GM18517 (cell line): ENCODE data around the gene KDELR3.

Experiments
- ATAC-seq: cut with Tn5 transposase; IDR thresholded peaks from one replicate; pipeline ENCODE4 v1.9.1; 2021; ENCODE audit warnings: mild to moderate bottlenecking, moderate library complexity; ENCODE audit not compliant: unreplicated experiment

The KDELR3 gene

DNA sequence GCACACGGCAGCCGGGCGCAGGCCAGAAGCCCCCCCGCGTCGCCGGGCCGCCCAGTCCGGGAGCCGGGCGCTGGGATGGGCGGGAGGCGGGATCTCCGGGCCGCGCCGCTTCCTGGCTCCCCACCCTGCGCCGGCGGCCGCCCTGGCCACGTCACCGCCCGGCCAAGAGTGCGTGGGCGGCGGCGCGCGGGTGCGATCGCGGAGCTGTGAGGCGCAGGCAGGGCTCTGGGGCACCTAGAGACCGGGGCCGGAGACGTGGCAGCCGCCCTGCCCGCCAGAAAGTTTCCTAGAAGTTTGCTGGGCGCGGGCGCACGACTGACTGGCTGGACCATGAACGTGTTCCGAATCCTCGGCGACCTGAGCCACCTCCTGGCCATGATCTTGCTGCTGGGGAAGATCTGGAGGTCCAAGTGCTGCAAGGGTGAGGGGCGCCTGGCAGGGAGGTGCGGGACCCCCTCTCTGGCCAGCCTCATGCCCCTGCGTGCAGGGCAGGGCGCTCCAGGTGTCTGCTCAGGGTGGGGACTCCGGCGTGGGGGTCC lies at the start of gene KDELR3:
Gene KDELR3, plus strand, starts transcription at position 193 of the 539 bp plus-strand sequence. Its CDS starts 138 bp downstream, at position 331.
- ATAC-seq, result no peak

DNA sequence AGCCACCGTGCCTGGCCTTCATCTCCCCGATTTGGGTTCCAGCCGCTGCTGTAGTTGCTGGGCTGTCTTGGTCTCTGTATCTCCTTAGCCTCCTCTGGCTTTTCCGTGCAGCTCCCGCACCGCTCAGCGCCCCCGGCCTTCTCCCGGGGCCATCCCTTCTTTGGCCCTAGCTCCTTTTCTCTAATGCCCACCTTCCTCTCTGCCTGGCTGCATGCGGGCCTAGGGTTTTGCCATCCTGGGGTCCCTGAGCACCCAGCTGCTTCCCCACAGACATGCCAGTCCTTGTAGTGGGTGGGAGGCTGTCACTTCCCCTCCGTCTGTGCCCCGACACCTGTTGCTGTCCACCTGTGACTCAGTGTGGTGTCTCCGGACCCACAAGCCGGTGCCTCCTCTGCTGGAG lies 49.3 kb upstream of the KDELR3 start:
- no peak for ATAC-seq

DNA sequence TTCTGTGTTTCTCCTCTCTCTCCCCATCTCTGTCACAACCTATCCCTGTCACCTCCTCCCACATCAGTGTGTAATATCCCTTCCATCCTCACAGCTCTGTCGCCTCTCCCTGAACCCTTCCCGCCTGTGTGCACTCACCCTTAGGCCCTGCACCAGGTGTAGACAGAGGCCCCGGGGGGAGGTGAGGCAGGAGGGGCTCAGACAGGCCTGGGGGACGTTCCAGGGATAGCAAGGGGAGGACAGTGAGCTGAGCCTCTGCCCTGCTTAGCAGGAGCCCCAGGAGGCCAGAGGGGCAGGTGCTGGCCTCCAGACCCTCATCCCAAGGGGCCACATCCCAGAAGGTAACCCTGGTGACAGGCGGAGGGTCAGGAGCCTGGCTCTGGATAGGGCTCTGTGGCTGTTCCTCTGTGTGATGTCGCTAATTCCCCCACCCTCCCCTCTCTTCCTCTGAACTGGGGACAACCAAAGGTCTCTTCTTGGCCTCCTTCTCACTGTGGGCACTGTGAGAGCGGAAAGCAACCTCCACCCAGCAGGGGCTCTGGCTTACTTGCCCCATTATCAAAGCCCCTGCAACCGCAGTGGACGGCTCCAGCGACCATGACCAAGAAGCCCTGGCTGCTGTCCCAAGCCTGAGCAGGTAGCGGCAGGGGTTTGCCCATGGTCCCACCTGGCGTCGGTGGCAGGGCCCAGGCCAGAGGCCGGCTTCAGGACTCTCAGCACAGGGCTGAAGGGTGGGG lies 48.6 kb upstream of the KDELR3 start:
- no peak for ATAC-seq

DNA sequence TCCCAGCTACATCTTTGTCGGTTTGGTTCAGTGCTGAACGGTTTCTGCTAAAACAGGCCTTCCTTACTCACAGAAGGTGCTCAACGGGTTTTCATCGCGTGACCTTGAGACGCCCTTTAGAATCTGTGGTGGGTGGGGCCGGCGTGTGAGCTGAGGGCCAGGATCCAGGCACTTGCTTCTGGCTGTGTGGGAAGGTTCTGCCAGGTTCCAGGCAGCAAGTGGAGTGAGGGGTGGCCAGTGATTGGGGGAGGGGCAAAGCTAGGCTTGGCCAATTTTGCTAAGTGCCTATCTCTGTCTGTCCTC lies 48.1 kb upstream of the KDELR3 start:
- no peak for ATAC-seq

DNA sequence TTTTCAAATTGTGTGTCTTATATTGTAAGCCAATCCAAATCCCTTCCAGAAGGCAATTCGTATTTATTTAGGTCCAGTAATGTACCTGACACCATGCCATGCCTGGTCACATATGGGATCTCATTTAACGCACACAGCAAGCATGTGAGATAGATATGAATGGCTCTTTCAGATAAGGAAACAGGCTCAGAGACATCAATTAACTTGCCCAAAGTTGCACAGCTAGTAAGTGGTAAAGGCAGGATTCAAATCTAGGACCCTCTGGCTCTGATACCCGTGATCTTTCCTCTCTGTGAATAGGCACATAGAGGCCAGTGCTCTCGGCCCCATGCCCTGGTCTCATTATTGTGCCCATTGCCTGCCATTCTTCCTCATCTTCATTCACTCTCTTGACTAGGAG lies 47.2 kb upstream of the KDELR3 start:
- no peak for ATAC-seq

DNA sequence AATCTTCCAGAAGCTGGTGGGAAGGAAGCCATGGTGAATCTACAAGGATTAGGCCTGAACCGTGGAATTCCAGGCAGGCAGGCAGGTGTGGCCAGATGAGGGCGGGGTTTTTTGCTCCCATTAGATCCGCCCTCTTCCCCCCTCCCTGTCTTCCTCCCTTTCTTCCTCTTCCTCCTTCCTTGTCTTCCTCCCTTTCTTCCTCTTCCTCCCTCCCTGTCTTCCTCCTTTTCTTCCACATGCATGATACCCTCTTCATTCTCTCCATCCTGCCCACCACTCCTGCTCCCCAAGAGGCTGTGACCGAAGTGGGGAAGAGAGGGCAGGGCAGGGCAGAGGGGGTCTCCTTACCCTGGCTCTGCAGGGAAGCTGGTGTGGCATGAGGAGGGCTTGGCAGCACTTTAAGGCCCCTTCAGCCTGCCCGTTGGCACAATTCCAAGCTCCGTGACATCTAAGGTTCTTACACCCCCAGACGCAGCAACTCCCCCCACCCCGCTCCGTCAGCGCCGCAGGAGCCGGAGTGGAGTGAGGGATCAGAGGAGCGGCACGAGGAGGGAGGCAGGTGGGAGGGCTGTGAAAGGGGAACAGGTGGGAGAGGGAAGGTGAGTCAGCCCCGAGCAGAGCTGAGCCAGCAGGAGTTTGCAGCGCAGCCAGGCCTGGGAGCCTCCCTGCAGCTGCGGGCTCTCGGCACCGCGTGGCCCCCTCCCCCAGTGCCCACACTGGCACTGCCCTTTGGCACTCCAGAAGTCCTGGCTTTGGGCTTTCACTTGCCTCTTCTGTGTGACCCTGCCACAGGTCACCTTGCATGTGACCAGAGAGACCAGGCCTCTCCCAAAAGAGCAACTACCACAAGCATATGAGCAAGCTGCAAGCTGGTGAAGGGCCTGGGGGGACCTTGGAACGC lies 45.0 kb upstream of the KDELR3 start:
- no peak for ATAC-seq

DNA sequence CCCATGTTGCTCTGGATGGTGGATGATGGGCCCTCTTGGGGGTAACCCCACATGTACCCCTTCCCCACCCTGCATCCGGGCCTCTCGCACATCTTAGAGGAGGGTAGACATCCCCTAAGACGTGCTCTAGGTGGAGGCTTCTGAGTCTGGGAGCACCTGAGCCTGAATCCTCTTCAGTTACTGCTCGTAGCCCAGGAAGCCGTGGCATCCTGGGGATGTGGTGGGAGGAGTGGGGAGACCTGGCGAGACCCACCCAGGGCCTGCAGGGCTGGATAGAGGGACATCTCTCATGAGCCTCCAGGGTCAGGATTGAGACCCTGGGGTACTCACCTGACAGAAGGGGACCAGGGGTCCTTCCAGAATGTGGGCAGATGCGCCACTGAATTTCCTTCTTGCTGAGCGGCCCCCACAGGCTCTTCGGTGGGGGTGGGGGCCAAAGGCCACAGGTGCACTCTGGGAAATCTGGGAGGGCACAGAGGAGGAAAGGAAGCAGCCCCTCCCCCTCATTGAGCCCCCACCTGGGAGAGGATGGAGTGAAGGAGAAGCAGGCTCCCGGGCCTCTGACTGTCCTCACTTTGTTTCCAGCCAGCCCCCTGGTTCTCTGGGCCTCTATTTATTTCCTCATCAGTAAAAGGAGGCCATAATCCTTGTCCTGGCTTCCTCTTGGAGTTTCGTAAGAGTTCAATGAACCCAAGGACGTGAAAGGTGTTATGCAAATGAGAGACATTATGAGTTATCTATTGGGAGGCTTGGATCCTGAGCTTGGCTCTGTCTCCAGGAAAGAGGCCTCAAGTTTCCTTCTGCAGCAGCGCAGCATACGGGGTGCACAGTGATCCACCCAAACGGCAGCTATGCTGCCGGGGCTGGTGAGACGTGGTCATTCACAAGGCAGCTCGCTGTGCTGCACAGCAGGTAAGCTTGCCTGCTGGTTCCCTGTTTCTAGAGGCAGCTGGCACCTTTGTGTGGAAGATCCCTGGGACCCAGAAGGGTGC lies 44.1 kb upstream of the KDELR3 start:
- ATAC-seq, result no peak

DNA sequence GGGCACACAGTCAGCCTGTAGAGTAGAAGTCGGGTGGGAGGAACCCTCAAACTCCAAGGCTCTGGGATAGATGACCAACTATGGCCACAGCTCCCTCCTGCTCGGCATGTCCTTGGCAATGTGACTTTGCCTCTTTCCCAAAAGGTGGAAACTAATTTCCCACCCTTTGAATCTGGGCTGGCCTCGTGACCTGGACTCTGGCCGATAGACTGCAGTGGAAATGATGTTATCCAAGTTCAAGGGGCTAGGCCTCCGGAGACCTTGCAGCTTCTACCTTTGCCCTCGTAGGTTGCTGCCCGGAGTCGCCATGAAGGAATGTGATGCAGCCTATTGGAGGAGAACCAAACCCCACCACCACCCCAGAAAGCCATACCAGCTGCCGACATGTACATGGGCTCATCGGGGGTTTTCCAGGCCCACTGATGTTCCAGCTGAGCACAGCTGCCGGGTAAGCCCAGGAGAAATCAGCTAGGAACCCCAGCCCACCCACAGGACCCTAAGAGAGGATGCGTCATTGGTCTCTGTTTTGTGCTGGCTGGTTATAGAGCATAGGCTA lies 43.3 kb upstream of the KDELR3 start:
- no peak for ATAC-seq

DNA sequence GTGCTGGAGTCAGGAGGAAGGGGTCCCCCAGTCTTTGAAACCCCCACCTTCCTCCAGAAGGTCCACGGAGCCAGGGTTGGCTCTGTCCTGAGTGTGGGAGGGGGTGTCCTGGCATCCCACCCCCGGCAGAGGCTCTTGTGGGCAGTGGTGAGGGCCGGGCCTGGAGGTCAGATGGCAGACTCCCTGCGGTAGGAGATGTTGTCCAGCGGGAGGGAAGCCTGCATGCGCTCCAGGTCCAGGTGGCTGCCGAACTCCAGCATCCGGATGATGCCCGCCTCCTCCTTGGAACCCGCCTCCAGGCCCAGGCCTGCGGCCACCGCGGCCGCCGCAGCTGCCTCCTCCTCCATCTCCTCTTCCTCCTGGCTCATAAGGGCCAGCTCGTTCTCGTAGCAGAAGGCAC lies 41.3 kb upstream of the KDELR3 start:
- ATAC-seq, result no peak

DNA sequence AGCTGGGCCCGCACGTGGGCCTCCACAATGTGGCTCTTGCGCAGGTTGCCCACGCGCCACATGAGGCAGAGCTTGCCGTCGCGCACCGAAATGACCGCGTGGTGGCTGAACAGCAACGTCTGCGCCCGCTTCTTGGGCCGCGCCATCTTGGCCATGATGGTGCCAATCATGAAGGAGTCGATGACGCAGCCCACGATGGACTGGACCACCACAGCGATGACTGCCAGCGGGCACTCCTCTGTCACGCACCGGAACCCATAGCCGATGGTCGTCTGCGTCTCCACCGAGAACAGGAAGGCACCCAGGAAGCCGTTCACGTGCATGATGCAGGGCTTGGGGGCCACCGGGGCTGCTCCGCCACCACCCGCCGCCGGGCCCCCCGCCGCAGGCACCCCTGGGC lies 40.4 kb upstream of the KDELR3 start:
- no peak for ATAC-seq

DNA sequence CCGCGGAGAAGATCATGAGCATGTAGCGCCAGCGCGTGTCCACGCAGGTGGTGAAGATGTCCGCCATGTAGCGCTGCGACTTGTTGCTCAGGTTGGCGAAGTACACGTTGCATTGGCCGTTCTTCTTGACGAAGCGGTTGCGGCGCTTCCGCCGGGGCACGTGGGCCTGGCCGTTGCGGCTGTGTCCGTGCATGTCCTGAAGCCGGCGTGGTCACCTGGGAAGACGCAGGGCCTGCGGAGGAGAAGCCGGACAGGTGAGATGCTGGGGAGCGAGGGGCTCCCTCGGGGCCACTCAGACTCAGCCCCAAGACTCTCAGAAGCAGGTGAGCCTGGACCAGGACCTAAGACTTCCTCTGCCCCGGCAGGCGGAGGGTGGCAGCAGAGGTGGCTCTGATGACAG lies 40.0 kb upstream of the KDELR3 start:
- no peak for ATAC-seq

DNA sequence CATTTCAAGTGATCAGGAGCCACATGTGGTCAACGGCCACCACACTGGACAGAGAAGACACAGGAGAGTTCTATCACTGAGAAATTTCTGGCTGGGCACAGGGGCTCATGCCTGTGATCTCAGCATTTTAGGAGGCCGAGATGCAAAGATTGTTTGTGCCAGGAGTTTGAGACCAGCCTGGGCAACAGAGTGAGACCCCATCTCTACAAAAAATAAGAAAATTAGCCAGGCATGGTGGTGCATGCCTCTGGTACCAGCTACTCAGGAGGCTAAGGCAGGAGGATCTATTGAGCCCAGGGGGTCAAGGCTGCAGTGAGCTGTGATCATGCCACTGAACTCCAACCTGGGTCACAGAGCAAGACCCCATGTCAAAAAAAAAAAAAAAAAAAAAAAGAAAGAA lies 39.2 kb upstream of the KDELR3 start:
- ATAC-seq, result no peak

DNA sequence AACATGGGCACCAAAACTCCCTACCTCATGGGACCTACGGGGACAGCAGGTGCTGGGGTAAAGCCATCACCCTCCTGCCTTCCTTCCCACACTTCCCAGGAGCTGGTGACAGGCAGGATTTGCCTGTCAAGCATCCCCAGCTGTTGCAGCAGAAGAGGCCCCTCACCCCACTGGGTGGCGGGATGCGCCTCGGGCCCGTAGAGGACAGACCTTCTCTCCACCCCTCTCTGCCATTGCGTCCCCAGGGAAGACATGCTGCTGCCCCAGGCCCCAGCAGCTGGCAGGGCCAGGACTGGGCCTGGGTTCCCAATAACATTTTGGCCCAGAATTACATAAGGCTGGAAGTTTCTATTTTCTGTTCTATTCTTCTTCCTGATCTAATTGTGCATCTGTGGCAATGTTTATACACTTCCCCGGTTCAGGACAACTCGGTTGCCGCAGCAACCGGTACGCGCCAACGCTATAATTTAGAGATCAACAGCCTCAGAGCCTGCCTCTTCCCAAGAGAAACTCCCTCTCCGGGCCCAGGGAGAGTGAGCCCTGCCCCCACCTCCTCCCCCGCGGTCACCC lies 38.3 kb upstream of the KDELR3 start:
- ATAC-seq, result no peak

DNA sequence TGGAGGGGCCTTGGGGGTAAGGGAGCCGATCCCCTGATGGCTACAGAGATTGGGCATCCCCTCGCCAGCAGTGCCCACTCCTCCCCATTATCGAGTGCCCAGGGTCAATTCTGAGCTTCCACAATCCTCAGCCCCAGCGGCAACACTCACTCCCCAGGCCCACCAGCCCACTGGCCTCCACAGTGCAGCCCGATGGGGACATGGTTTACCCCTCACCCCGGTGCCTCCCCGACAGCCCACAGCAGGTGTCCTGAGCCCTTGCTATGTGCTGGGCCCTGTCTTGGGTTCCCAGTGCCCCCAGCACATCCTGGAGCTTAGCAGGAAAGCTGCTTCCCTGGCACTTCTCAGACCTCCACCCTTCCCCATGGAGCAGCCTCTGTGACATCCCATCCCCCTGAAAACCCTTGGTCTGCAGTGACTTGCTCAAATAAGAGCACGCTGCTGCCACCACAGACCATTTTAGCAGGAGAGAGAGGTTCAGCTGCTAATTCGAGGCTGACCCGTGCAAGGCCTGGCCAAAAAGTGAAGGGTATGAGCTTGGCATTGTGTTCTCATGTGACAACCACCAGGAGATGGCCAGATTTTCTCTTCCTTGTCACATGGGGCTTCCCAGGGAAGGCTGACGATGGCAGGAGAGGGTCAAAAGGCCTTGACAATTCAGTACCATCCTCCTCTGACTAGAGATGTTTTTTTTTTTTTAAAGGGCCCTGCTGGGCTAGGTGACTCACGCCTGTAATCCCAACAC lies 36.5 kb upstream of the KDELR3 start:
- no peak for ATAC-seq

DNA sequence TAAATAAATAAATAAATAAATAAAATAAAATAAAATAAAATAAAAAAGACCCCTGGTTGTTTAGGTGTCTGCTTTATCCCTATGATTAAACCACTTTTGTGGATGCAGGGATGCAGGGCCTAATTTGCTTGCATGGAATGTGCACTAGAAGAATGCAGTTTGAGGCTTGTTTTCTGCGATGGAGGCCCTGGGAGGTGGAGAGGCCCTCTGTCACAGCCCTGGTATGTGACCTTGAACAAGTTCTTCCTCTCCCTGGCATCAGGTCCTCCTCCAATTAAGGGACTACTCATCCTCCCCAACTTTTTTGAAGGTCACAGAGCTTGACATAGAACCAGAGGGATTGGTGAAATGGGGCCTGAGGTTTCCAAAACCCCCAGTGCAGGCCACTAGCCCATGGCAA lies 35.6 kb upstream of the KDELR3 start:
- ATAC-seq, result no peak

DNA sequence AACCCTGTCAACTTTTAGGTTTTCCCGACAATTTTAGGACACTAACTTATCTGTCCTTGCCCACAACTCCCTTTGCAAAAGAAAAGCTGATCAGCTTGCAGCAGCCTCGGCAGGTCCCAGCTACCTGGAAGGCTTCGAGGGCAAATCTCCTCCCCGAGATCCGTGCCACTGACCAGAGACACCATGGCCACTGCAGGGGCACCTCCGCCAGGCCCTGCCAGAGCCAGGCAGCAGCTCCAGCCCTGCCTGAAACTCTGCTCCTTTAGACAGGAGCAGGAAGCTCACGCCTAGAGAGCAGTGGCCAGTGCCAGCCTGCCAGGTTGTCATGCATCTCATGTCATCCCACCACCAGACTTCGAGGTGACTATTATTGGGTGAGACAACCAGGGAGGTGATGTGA lies 34.0 kb upstream of the KDELR3 start:
- ATAC-seq, result no peak

DNA sequence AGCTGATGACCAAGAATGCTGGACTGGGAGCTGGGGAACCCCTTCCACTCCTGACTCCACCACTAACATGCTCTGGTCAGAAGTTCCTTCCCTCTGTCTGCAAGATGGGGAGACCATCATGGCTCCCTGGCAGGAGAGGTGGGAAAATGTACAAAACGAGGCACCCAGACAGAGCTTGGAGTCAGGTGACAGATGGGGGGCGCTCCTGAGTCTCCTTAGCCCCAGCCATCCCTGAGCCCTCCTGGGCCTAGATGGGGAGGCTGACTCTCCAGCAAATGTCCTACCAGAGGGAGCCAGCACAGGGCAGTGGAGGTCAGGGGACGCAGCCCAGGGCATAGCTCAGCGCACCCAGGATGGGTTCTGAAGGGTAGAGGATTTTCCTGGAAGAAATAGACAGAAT lies 32.9 kb upstream of the KDELR3 start:
- no peak for ATAC-seq

DNA sequence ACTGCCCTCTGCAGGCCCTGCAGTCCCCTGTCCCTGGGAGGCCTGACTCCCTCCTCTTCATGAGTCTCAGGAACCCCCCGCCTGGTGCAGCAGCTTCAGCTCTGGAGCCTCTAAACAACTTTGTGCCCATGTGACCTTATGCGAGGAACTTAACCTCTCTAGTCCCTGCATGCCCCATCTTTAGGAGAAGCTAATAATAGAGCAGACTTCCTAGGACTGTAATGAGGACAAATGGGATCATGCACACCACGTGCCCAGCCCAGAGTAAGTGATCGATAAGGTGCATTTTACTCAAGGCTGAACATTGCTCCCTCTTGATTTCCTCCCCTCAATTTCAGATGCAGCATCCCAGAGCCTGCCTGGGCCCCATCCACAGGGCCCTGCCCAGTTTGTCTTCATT lies 31.9 kb upstream of the KDELR3 start:
- ATAC-seq, result no peak

DNA sequence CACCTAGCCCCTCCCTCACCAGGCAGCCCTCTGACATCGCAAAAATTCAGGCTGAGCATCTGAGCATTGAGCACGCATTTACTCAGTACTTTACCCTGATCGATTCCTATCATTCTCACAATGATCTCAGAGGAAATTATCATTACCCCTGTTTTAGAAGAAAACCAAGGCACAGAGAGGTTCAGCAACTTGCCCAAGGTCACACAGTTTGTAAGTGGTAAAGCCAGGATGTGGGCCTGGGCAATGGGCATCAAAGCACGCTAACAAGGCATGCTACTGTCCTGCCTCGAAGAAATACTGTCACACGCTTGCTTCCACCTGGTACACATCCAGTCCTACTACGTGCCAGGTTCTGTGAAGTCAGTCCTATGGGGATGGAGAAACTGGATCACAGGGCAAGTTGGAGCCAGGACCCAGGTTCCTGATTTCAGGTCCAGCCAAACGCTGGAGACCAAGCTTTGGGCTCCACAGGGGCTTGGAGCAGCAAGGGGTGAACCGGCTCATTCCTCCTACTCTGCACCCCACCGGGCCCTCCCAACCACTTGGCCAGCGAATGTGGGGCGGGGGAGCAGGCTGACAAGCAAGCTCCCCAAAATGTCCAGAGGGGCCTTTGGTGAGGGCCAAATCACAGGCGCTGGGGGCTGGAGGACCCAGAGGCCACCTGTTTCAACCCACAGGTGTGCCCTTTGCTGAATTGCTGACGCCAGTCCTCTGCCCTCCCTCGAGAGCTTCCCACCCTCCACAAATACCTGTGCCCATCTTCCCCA lies 31.1 kb upstream of the KDELR3 start:
- ATAC-seq, result no peak
